ENCODE results near the gene SERPINB2.

Gene SERPINB2

GRCh38 chr18:63882333-63883141 lies 5.0 kb upstream of the SERPINB2 start:
- no peak overlapping the region for H3K4me3 ChIP-seq (ENCODE audit: low read depth, low read length)
- peak; percentile 15 for DNase-seq (ENCODE audit: low read depth)
- in situ Hi-C loops (cut with HindIII; ENCODE audit: low sequenced_read_pairs), result no loop called here
- TF ChIP-seq CTCF (IDR thresholded peaks at IDR 0.05; ENCODE audit: low read depth, low read length, missing control alignments), result no peak

GRCh38 chr18:63883617-63884016 lies 3.9 kb upstream of the SERPINB2 start:
- H3K4me3 ChIP-seq (ENCODE audit: low read depth, low read length), result no peak overlapping the region
- no peak for TF ChIP-seq CTCF (IDR thresholded peaks at IDR 0.05; ENCODE audit: low read depth, low read length, missing control alignments)
- no peak for DNase-seq (ENCODE audit: low read depth)
- in situ Hi-C loops (cut with HindIII; ENCODE audit: low sequenced_read_pairs), result no loop called here

- no peak for TF ChIP-seq CTCF (IDR thresholded peaks at IDR 0.05; ENCODE audit: low read depth, low read length, missing control alignments)
- H3K4me3 ChIP-seq (ENCODE audit: low read depth, low read length), result no peak overlapping the region
Measured at GRCh38 chr18:63888470-63889190, 1.1 kb downstream of the SERPINB2 start.

GRCh38 chr18:63889626-63890025 lies 2.1 kb downstream of the SERPINB2 start:
- DNase-seq (ENCODE audit: low read depth), result no peak
- no peak for TF ChIP-seq CTCF (IDR thresholded peaks at IDR 0.05; ENCODE audit: low read depth, low read length, missing control alignments)
- no peak overlapping the region for H3K4me3 ChIP-seq (ENCODE audit: low read depth, low read length)
- in situ Hi-C loops (cut with HindIII; ENCODE audit: low sequenced_read_pairs), result no loop called here

More at GRCh38 chr18:63888470-63889190, 1.1 kb downstream of the SERPINB2 start:
- no peak for DNase-seq (ENCODE audit: low read depth)
- in situ Hi-C loops (cut with HindIII; ENCODE audit: low sequenced_read_pairs), result no loop called here

- H3K4me3 ChIP-seq (ENCODE audit: low read depth, low read length), result no peak overlapping the region
- TF ChIP-seq CTCF (IDR thresholded peaks at IDR 0.05; ENCODE audit: low read depth, low read length, missing control alignments), result no peak
- DNase-seq (ENCODE audit: low read depth), result no peak
- in situ Hi-C loops (cut with HindIII; ENCODE audit: low sequenced_read_pairs), result no loop called here
Measured at GRCh38 chr18:63890237-63890949, 2.9 kb downstream of the SERPINB2 start.

- TF ChIP-seq CTCF (IDR thresholded peaks at IDR 0.05; ENCODE audit: low read depth, low read length, missing control alignments), result no peak
- no peak overlapping the region for H3K4me3 ChIP-seq (ENCODE audit: low read depth, low read length)
- in situ Hi-C loops (cut with HindIII; ENCODE audit: low sequenced_read_pairs), result no loop called here
- DNase-seq (ENCODE audit: low read depth), result no peak
Measured at GRCh38 chr18:63890950-63891304, 3.4 kb downstream of the SERPINB2 start.

All from astrocyte of the cerebellum (primary cell).